H9 (cell line): Measurements from ENCODE around the gene FRRS1L. TPM values are rescaled to one million over a fixed set of nuclear protein-coding genes. Genes with fewer than 3 reads are reported as not detected.

Experiments
- DNase-seq: peaks from one replicate; pipeline ENCODE4 v3.0.0-alpha.2; 2017
- H2AFZ ChIP-seq: one replicate; pipeline ENCODE4 v1.6.1; 2013; ENCODE audit warnings: mild to moderate bottlenecking, low read length, control low read depth, moderate library complexity
- H2AK5ac ChIP-seq: 2 replicates; pipeline ENCODE4 v1.6.1; 2013; ENCODE audit warnings: low read length, control low read depth, mixed read lengths; ENCODE audit not compliant: insufficient read length
- H2BK120ac ChIP-seq: one replicate; pipeline ENCODE4 v1.6.1; 2013; ENCODE audit warnings: low read depth, mild to moderate bottlenecking, low read length, control low read depth, inconsistent platforms; ENCODE audit not compliant: poor library complexity, severe bottlenecking
- H2BK12ac ChIP-seq: 2 replicates; pipeline ENCODE4 v1.6.1; 2013; ENCODE audit warnings: low read length, control low read depth, mixed read lengths, low read depth; ENCODE audit not compliant: insufficient read length
- H2BK15ac ChIP-seq: 2 replicates; pipeline ENCODE4 v1.6.1; 2013; ENCODE audit warnings: low read depth, low read length, control low read depth
- H2BK20ac ChIP-seq: one replicate; pipeline ENCODE4 v1.6.1; 2013; ENCODE audit warnings: low read depth, mild to moderate bottlenecking, low read length, control low read depth, inconsistent platforms; ENCODE audit not compliant: poor library complexity, severe bottlenecking
- H2BK5ac ChIP-seq: 2 replicates; pipeline ENCODE4 v1.6.1; 2013; ENCODE audit warnings: low read length, control low read depth, mixed read lengths; ENCODE audit not compliant: insufficient read length
- H3K14ac ChIP-seq: 2 replicates; pipeline ENCODE4 v1.6.1; 2013; ENCODE audit warnings: low read length, control low read depth; ENCODE audit not compliant: insufficient read depth
- H3K18ac ChIP-seq: 2 replicates; pipeline ENCODE4 v1.6.1; 2013; ENCODE audit warnings: low read depth, mild to moderate bottlenecking, mixed read lengths, low read length, control low read depth; ENCODE audit not compliant: insufficient read length
- H3K23ac ChIP-seq: 2 replicates; pipeline ENCODE4 v1.6.1; 2013; ENCODE audit warnings: low read length, control low read depth, mixed read lengths, low read depth; ENCODE audit not compliant: insufficient read length
- H3K23me2 ChIP-seq: 2 replicates; pipeline ENCODE4 v1.6.1; 2013; ENCODE audit warnings: low read depth, mild to moderate bottlenecking, mixed read lengths, low read length, control low read depth; ENCODE audit not compliant: insufficient read length, poor library complexity, severe bottlenecking
- H3K27ac ChIP-seq: 2 replicates; pipeline ENCODE4 v1.5.1; 2013; ENCODE audit warnings: low read length, control low read depth, mixed read lengths, low read depth; ENCODE audit not compliant: insufficient read length
- H3K27me3 ChIP-seq: 2 replicates; pipeline ENCODE4 v1.6.1; 2013; ENCODE audit warnings: low read length, control low read depth, inconsistent platforms; ENCODE audit not compliant: insufficient read depth
- H3K4ac ChIP-seq: 2 replicates; pipeline ENCODE4 v1.6.1; 2013; ENCODE audit warnings: low read depth, mild to moderate bottlenecking, control low read depth, inconsistent platforms, low read length, moderate library complexity
- H3K4me1 ChIP-seq: 2 replicates; pipeline ENCODE4 v1.6.1; 2013; ENCODE audit warnings: low read length, control low read depth, inconsistent platforms; ENCODE audit not compliant: insufficient read depth
- H3K4me2 ChIP-seq: 2 replicates; pipeline ENCODE4 v1.6.1; 2013; ENCODE audit warnings: low read length, control low read depth, mixed read lengths; ENCODE audit not compliant: insufficient read length, insufficient read depth
- H3K56ac ChIP-seq: 2 replicates; pipeline ENCODE4 v1.6.1; 2013; ENCODE audit warnings: low read depth, mild to moderate bottlenecking, mixed read lengths, low read length, control low read depth; ENCODE audit not compliant: insufficient read length
- H3K79me1 ChIP-seq: 2 replicates; pipeline ENCODE4 v1.6.1; 2013; ENCODE audit warnings: low read depth, mild to moderate bottlenecking, moderate library complexity, low read length, control low read depth, inconsistent platforms; ENCODE audit not compliant: insufficient read depth, poor library complexity, severe bottlenecking
- H3K79me2 ChIP-seq: 2 replicates; pipeline ENCODE4 v1.6.1; 2013; ENCODE audit warnings: low read length, control low read depth, inconsistent platforms; ENCODE audit not compliant: insufficient read depth
- H3K9ac ChIP-seq: 2 replicates; pipeline ENCODE4 v1.6.1; 2013; ENCODE audit warnings: low read length, control low read depth, mixed read lengths; ENCODE audit not compliant: insufficient read length; ENCODE audit errors: extremely low read depth
- H3K9me3 ChIP-seq: one replicate; pipeline ENCODE4 v1.6.1; 2013; ENCODE audit warnings: low read depth, low read length, inconsistent platforms; ENCODE audit not compliant: control insufficient read depth
- H3T11ph ChIP-seq: one replicate; pipeline ENCODE4 v1.6.1; 2013; ENCODE audit warnings: mild to moderate bottlenecking, low read length, control low read depth, inconsistent platforms
- H4K20me1 ChIP-seq: one replicate; pipeline ENCODE4 v1.6.1; 2013; ENCODE audit not compliant: control insufficient read depth, insufficient read length, insufficient read depth
- H4K5ac ChIP-seq: 2 replicates; pipeline ENCODE4 v1.6.1; 2013; ENCODE audit warnings: low read depth, mild to moderate bottlenecking, mixed read lengths, low read length, control low read depth; ENCODE audit not compliant: insufficient read length
- H4K8ac ChIP-seq: replicated peaks from 2 replicates; pipeline ENCODE4 v1.6.1; 2013; ENCODE audit warnings: low read length, control low read depth, mixed read lengths, low read depth; ENCODE audit not compliant: insufficient read length
- H4K91ac ChIP-seq: 2 replicates; pipeline ENCODE4 v1.6.1; 2013; ENCODE audit warnings: low read depth, mild to moderate bottlenecking, moderate library complexity, mixed read lengths, low read length, control low read depth; ENCODE audit not compliant: insufficient read length
- H3K27ac Mint-ChIP-seq, 3 experiments: 2 replicates in 2 of 3; 3 replicates in 1 of 3; pipeline ENCODE4 v1.8.0; 2020 to 2021; ENCODE audit warnings: mixed read lengths in 3 of 3, mild to moderate bottlenecking in 1 of 3, moderate library complexity in 1 of 3
- H3K27me3 Mint-ChIP-seq: 2 replicates; pipeline ENCODE4 v1.8.0; 2021; ENCODE audit warnings: low read depth, mild to moderate bottlenecking, moderate library complexity, mixed read lengths
- H3K36me3 Mint-ChIP-seq, 3 experiments: 2 replicates in 2 of 3; 3 replicates in 1 of 3; pipeline ENCODE4 v1.8.0; 2020 to 2021; ENCODE audit warnings: low read depth in 3 of 3, mixed read lengths in 3 of 3; ENCODE audit not compliant: insufficient read depth in 1 of 3
- H3K4me1 Mint-ChIP-seq, 2 experiments: 2 replicates each; pipeline ENCODE4 v1.8.0; 2020; ENCODE audit warnings: mixed read lengths in 2 of 2
- H3K4me3 Mint-ChIP-seq, 2 experiments: 2 replicates in 1 of 2; 3 replicates in 1 of 2; pipeline ENCODE4 v1.8.0; 2020 to 2021; ENCODE audit warnings: mild to moderate bottlenecking in 2 of 2, mixed read lengths in 2 of 2, moderate library complexity in 1 of 2
- H3K9me3 Mint-ChIP-seq, 2 experiments: 2 replicates in 1 of 2; 3 replicates in 1 of 2; pipeline ENCODE4 v1.8.0; 2020; ENCODE audit warnings: mild to moderate bottlenecking in 2 of 2, mixed read lengths in 2 of 2, moderate library complexity in 1 of 2
- WGBS: extraction: QIAGEN DNeasy Blood & Tissue Kit; methylation state at CpG from one replicate; pipeline ENCODE4 v1.1.7; 2013; ENCODE audit warnings: missing lambda C conversion rate, low lambda C conversion rate, mixed read lengths; ENCODE audit not compliant: insufficient read length; ENCODE audit errors: extremely low coverage; 5-methylcytosine and 5-hydroxymethylcytosine counted together
- total RNA-seq: library from RNA; stranded (reverse); gene quantifications from 2 replicates; pipeline ENCODE4 v1.2.1, GENCODE V29; 2021
- TF ChIP-seq, protein P1 (sequence below): fragments of 200-600 bp; sonication (generic); conservative IDR thresholded peaks from 3 replicates; pipeline ENCODE4 v1.8.0; 2021; ENCODE audit warnings: antibody characterized with exemption, mild to moderate bottlenecking

Gene FRRS1L
- total RNA-seq, 1 experiment from 2014 or later, result 3.3 TPM

DNA sequence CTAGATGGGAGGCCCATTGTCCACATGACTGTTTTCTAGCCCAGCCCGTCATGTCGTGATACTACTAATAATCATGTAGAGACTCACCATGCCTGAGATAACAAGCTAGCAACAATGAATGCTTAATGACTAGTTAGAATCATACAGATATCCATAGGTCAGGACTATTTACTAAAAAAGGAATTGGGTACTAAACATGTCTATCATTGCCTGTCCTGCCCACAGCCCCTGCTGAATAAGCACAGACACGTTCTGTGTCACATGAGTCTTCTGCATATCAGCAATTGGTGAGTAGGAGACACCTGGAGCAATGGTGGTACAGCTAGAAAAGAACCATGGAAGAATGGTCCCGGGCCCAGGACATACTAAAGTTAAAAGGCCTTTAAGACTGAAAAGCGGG, 18.0 kb downstream of the FRRS1L start:
- H3K4me1 ChIP-seq, result no peaks in the 10 kb centered on the region
- H3K18ac ChIP-seq, result no peak overlapping the region
- H2BK120ac ChIP-seq, result no peak overlapping the region
- H2BK5ac ChIP-seq, result no peak overlapping the region
- H3K4ac ChIP-seq, result no peak overlapping the region
- H3K23me2 ChIP-seq, result no peaks in the 10 kb centered on the region
- Mint-ChIP-seq H3K4me1 (peaks cover 0 to 2% of the 10 kb centered on the region in 2 experiments; a peak in 1 of 4 replicates), H3K4me3 (no peak overlapping the region; a peak in 1 of 5 replicates), H3K36me3 (peaks cover 5 to 18% (median 11%) of the 10 kb centered on the region in 3 experiments), H3K27ac (no peak overlapping the region), H3K27me3 (no peaks in the 10 kb centered on the region; the same call in none of the 2 replicates), H3K9me3 (peaks cover 26% of the 10 kb centered on the region in 2 experiments)
- no peak for DNase-seq
- H4K20me1 ChIP-seq, result no peaks in the 10 kb centered on the region
- no peak overlapping the region for H2BK15ac ChIP-seq
- TF ChIP-seq, protein P1, sequence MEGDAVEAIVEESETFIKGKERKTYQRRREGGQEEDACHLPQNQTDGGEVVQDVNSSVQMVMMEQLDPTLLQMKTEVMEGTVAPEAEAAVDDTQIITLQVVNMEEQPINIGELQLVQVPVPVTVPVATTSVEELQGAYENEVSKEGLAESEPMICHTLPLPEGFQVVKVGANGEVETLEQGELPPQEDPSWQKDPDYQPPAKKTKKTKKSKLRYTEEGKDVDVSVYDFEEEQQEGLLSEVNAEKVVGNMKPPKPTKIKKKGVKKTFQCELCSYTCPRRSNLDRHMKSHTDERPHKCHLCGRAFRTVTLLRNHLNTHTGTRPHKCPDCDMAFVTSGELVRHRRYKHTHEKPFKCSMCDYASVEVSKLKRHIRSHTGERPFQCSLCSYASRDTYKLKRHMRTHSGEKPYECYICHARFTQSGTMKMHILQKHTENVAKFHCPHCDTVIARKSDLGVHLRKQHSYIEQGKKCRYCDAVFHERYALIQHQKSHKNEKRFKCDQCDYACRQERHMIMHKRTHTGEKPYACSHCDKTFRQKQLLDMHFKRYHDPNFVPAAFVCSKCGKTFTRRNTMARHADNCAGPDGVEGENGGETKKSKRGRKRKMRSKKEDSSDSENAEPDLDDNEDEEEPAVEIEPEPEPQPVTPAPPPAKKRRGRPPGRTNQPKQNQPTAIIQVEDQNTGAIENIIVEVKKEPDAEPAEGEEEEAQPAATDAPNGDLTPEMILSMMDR, result no peak
- H3K4me2 ChIP-seq, result no peak overlapping the region
- no peak overlapping the region for H4K91ac ChIP-seq
- H3K27ac ChIP-seq, result no peak overlapping the region
- H3K9me3 ChIP-seq, result peaks cover 14% of the 10 kb centered on the region
- no peaks in the 10 kb centered on the region for H3K27me3 ChIP-seq
- no peak overlapping the region for H3K14ac ChIP-seq
- H4K8ac ChIP-seq, result no peak overlapping the region
- H2AK5ac ChIP-seq, result no peak overlapping the region
- no peak overlapping the region for H3K9ac ChIP-seq
- no peaks in the 10 kb centered on the region for H3K79me1 ChIP-seq
- H3K79me2 ChIP-seq, result no peaks in the 10 kb centered on the region
- no peak overlapping the region for H2BK12ac ChIP-seq
- H2AFZ ChIP-seq, result no peak overlapping the region
- no peak overlapping the region for H4K5ac ChIP-seq
- H3T11ph ChIP-seq, result no peak overlapping the region
- H3K23ac ChIP-seq, result no peak overlapping the region
- no peak overlapping the region for H2BK20ac ChIP-seq
- H3K56ac ChIP-seq, result no peak overlapping the region
- no CpG with 5 or more reads among the region's 5 CpGs for WGBS
